ENCODE data around the gene PCID2.

PCID2 gene

DNA sequence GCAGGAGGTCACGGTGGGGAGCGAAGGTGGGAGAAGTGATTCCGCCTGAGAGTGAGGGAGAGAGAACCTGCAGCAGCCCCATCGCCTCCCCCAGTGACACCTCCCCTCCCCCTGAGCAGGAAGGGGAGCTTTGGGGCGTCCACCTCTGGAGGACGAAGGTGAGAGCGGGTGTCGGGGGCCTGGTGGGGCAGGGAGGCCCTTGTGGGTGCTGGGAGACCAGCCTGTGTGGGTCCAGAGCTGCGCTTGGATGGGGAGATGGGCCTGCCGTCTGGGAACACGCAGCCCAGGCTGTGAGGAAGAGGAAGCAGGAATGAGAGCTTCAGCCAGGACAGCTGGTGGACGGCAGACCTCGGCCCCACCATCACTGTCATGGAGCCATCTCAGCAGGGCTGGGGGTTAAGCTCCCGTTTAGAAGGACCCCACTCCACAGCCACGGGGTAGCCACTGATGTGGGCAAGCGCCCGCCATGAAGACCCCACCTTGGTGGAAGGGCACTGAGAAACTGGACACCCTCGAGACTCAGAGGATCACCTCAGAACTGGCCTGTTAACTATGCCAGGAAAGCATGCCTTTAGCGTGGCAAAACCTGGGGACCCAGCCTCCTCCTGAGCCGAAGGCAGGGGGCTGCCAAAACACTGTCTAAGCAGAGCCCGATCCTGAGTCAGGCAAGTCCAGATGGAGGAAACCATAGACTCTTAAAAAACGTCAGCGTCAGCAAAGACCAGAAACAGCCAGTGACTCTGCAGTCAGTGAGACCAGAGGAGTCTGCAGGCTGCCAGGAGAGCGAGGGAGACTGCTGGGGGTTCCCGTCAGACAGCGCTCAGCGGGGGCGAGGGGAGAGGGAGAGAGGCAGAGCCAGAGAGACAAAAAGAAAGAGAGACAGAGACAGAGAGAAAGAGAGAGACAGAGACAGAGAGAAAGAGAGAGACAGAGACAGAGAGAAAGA lies 56.5 kb downstream of the PCID2 start:
- no peak for DNase-seq (ENCODE audit: low spot score)
- TF ChIP-seq CTCF (IDR thresholded peaks at IDR 0.05; ENCODE audit: borderline replicate concordance, control extremely low read depth, extremely low read depth, insufficient read depth, missing control alignments): no peak
- in situ Hi-C loops (cut with MboI; ENCODE audit: low sequenced_read_pairs, unreplicated experiment): no loop called here

GRCh38 chr13:113150550-113151365 lies 57.7 kb downstream of the PCID2 start:
- in situ Hi-C loops (cut with MboI; ENCODE audit: low sequenced_read_pairs, unreplicated experiment): no loop called here
- TF ChIP-seq CTCF (IDR thresholded peaks at IDR 0.05; ENCODE audit: borderline replicate concordance, control extremely low read depth, extremely low read depth, insufficient read depth, missing control alignments): no peak
- no peak for DNase-seq (ENCODE audit: low spot score)

DNA sequence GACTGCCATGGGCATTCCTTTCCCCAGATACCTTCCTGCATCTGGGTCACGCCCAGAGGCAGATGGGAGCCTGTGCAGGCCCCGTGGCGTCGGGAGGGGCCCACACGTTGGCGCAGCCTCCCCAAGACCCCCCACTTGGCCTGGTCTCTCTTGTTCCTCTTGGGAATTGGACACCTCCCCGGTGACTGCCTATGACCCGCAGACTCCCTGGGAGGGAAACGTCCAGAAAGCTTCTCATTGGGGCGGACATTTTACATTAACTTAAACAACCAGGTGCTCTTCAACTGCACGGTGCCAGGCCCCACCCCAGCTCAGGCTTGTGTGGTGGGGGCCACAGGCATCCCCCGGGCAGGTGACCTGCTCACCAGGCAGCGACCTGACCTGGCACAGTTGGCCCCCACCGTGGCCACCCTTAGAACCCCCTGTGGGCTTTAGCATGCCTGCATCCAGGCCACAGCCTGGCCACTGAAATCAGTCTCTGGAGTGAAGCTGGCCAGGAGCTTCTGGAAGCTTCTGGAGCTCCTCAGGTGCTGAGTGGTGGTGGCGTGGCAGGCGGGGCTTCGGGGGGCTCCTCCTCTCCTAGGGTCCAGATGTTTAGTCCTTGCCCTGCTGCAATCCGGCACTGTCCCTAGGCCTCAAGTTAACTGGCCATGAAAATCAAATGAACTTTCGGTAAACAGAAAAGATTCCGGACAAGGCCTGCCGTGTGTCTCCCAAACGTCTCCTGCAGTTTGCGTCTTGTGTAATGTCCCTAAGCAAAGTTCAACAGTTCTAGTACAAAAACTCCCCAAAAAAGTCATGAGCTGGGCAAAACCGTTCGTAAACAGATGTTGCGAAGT lies 58.5 kb downstream of the PCID2 start:
- TF ChIP-seq CTCF (IDR thresholded peaks at IDR 0.05; ENCODE audit: borderline replicate concordance, control extremely low read depth, extremely low read depth, insufficient read depth, missing control alignments): no peak
- in situ Hi-C loops (cut with MboI; ENCODE audit: low sequenced_read_pairs, unreplicated experiment): no loop called here
- DNase-seq (ENCODE audit: low spot score): no peak

GRCh38 chr13:113148940-113149503 lies 59.4 kb downstream of the PCID2 start:
- no peak for TF ChIP-seq CTCF (IDR thresholded peaks at IDR 0.05; ENCODE audit: borderline replicate concordance, control extremely low read depth, extremely low read depth, insufficient read depth, missing control alignments)
- DNase-seq (ENCODE audit: low spot score): no peak
- in situ Hi-C loops (cut with MboI; ENCODE audit: low sequenced_read_pairs, unreplicated experiment): no loop called here

DNA sequence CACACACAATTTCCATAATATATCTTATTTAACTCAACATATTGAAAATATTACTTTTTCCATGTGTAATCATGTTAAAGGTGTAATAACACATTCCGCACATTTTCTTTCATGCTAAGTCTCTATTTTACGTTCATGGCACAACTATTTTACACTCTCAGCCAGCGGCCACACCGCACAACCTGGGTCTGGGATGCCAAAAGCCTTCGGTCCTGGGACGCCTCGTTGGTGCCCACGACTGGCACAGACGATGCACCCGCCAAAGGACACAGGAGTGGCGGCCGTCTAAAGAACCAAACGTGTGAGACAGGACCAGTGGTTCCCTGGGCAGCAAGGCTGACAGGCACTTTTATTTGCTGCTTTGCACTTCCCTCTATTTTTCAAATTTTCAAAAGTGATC lies 60.1 kb downstream of the PCID2 start:
- in situ Hi-C loops (cut with MboI; ENCODE audit: low sequenced_read_pairs, unreplicated experiment): no loop called here
- no peak for DNase-seq (ENCODE audit: low spot score)
- TF ChIP-seq CTCF (IDR thresholded peaks at IDR 0.05; ENCODE audit: borderline replicate concordance, control extremely low read depth, extremely low read depth, insufficient read depth, missing control alignments): no peak

- in situ Hi-C loops (cut with MboI; ENCODE audit: low sequenced_read_pairs, unreplicated experiment): no loop called here
- DNase-seq (ENCODE audit: low spot score): no peak
- no peak for TF ChIP-seq CTCF (IDR thresholded peaks at IDR 0.05; ENCODE audit: borderline replicate concordance, control extremely low read depth, extremely low read depth, insufficient read depth, missing control alignments)
These were observed 61.3 kb downstream of the PCID2 start for GRCh38 chr13:113147206-113147605.

All from GM13976 (cell line).